Activated CD4-positive, alpha-beta T cell treated with anti-CD3 and anti-CD28 coated beads for 36 hours (primary cell): ENCODE results near the gene RIMBP2. TPM values are rescaled to one million over a fixed set of nuclear protein-coding genes. Genes with fewer than 3 reads are reported as not detected.

Source experiments
- ATAC-seq: fragments of 200-7000 bp; cut with Tn5 transposase; one replicate; pipeline ENCODE4 v1.10.0; 2021; ENCODE audit warnings: mild to moderate bottlenecking, moderate library complexity
- CTCF ChIA-PET: fragments of 350-600 bp; sonication (Branson Sonifier 250); formaldehyde crosslinking; loops from one replicate; lab custom pipeline; 2021; ENCODE audit warnings: antibody characterized with exemption; lab: Charles Lee
- POLR2A ChIA-PET: fragments of 350-600 bp; sonication (Branson Sonifier 250); formaldehyde crosslinking; loops from one replicate; lab custom pipeline; 2021; ENCODE audit warnings: antibody characterized with exemption, inconsistent platforms; lab: Charles Lee
- DNase-seq: peaks from one replicate; pipeline ENCODE4 v3.0.0-alpha.2; 2020
- H3K27ac Mint-ChIP-seq: one replicate; pipeline ENCODE4 v1.8.0; 2021; ENCODE audit warnings: mixed read lengths
- H3K27me3 Mint-ChIP-seq: one replicate; pipeline ENCODE4 v1.8.0; 2021; ENCODE audit warnings: mixed read lengths
- H3K36me3 Mint-ChIP-seq: one replicate; pipeline ENCODE4 v1.8.0; 2021; ENCODE audit warnings: low read depth, mixed read lengths
- H3K4me1 Mint-ChIP-seq: one replicate; pipeline ENCODE4 v1.8.0; 2021; ENCODE audit warnings: mixed read lengths
- H3K4me3 Mint-ChIP-seq: one replicate; pipeline ENCODE4 v1.8.0; 2021; ENCODE audit warnings: mild to moderate bottlenecking, moderate library complexity, mixed read lengths
- H3K9me3 Mint-ChIP-seq: one replicate; pipeline ENCODE4 v1.8.0; 2021; ENCODE audit warnings: low read depth, mixed read lengths
- intact Hi-C, 2 experiments: fragments of 100-400 bp; cut with DNase I in 1 of 2; cut with micrococcal nuclease in 1 of 2; formaldehyde crosslinking; loops; one replicate each; pipeline versions ENCODE4 v1.14.2 to v1.15.1; 2022 to 2024; cut with DNase I, micrococcal nuclease
- total RNA-seq, 2 experiments: library from RNA; stranded (reverse); gene quantifications; one replicate each; pipeline ENCODE4 v1.2.3, GENCODE V29; 2021

RIMBP2 gene
- total RNA-seq, 2 experiments from 2014 or later: not detected

- no peaks in the 10 kb centered on the region for H3K4me1 Mint-ChIP-seq
- DNase-seq (no peak), ATAC-seq (no peak)
- H3K27ac Mint-ChIP-seq: no peak overlapping the region
- intact Hi-C loops: no loop called here
- peaks cover 1% of the 10 kb centered on the region for H3K9me3 Mint-ChIP-seq
- ChIA-PET POLR2A (no interaction called here), CTCF (interaction anchor here (0.8 kb wide), 1 partner anchor 333 kb away, joined by 3 read pairs; no protein-coding TSS in a partner anchor)
- no peaks in the 10 kb centered on the region for H3K36me3 Mint-ChIP-seq
- H3K4me3 Mint-ChIP-seq: no peak overlapping the region
- no peaks in the 10 kb centered on the region for H3K27me3 Mint-ChIP-seq
Measured at GRCh38 chr12:130444061-130444460, 272.0 kb downstream of the RIMBP2 start.

GRCh38 chr12:130441771-130442760 lies 274.0 kb downstream of the RIMBP2 start:
- Mint-ChIP-seq H3K27ac (no peak overlapping the region), H3K4me1 (no peaks in the 10 kb centered on the region), H3K4me3 (no peak overlapping the region), H3K36me3 (no peaks in the 10 kb centered on the region), H3K27me3 (no peaks in the 10 kb centered on the region), H3K9me3 (peaks cover 3% of the 10 kb centered on the region)
- ChIA-PET POLR2A (no interaction called here), CTCF (interaction anchor here (0.6 kb wide), 1 partner anchor 12 kb away, joined by 3 read pairs; no protein-coding TSS in a partner anchor)
- ATAC-seq (no peak), DNase-seq (no peak)
- intact Hi-C loops: no loop called here

GRCh38 chr12:130440411-130441080 lies 275.6 kb downstream of the RIMBP2 start:
- no peak overlapping the region for H3K4me3 Mint-ChIP-seq
- no peak for ATAC-seq
- peaks cover 3% of the 10 kb centered on the region for H3K9me3 Mint-ChIP-seq
- H3K27me3 Mint-ChIP-seq: no peaks in the 10 kb centered on the region
- DNase-seq: no peak
- POLR2A ChIA-PET: no interaction called here
- CTCF ChIA-PET: no interaction called here
- intact Hi-C loops: no loop called here
- no peak overlapping the region for H3K27ac Mint-ChIP-seq
- no peaks in the 10 kb centered on the region for H3K4me1 Mint-ChIP-seq
- no peaks in the 10 kb centered on the region for H3K36me3 Mint-ChIP-seq

- intact Hi-C loops: no loop called here
- no peak overlapping the region for H3K27ac Mint-ChIP-seq
- no peak overlapping the region for H3K4me3 Mint-ChIP-seq
- ChIA-PET CTCF (no interaction called here), POLR2A (no interaction called here)
- ATAC-seq: no peak
- H3K4me1 Mint-ChIP-seq: no peaks in the 10 kb centered on the region
- peaks cover 3% of the 10 kb centered on the region for H3K9me3 Mint-ChIP-seq
- H3K36me3 Mint-ChIP-seq: no peaks in the 10 kb centered on the region
- DNase-seq: no peak
- no peaks in the 10 kb centered on the region for H3K27me3 Mint-ChIP-seq
Measured at GRCh38 chr12:130439250-130439649, 276.8 kb downstream of the RIMBP2 start.

- ChIA-PET POLR2A (no interaction called here), CTCF (no interaction called here)
- DNase-seq: no peak
- no peak overlapping the region for H3K27ac Mint-ChIP-seq
- intact Hi-C loops: no loop called here
- no peak for ATAC-seq
- H3K4me3 Mint-ChIP-seq: no peak overlapping the region
- H3K9me3 Mint-ChIP-seq: peaks cover 3% of the 10 kb centered on the region
- H3K27me3 Mint-ChIP-seq: no peaks in the 10 kb centered on the region
- no peaks in the 10 kb centered on the region for H3K36me3 Mint-ChIP-seq
- no peaks in the 10 kb centered on the region for H3K4me1 Mint-ChIP-seq
Measured at GRCh38 chr12:130438711-130439110, 277.4 kb downstream of the RIMBP2 start.

- no peak for DNase-seq
- Mint-ChIP-seq H3K4me3 (no peak overlapping the region), H3K9me3 (peaks cover 3% of the 10 kb centered on the region), H3K27me3 (no peaks in the 10 kb centered on the region), H3K27ac (no peak overlapping the region), H3K4me1 (no peaks in the 10 kb centered on the region), H3K36me3 (no peaks in the 10 kb centered on the region)
- ChIA-PET CTCF (no interaction called here), POLR2A (no interaction called here)
- ATAC-seq: no peak
- intact Hi-C loops: no loop called here
Measured at GRCh38 chr12:130438243-130438620, 277.9 kb downstream of the RIMBP2 start.

GRCh38 chr12:130437555-130438242 lies 278.4 kb downstream of the RIMBP2 start:
- H3K27me3 Mint-ChIP-seq: no peaks in the 10 kb centered on the region
- CTCF ChIA-PET: no interaction called here
- H3K4me3 Mint-ChIP-seq: no peak overlapping the region
- H3K27ac Mint-ChIP-seq: no peak overlapping the region
- ATAC-seq (no peak), DNase-seq (no peak)
- peaks cover 3% of the 10 kb centered on the region for H3K9me3 Mint-ChIP-seq
- POLR2A ChIA-PET: no interaction called here
- no peaks in the 10 kb centered on the region for H3K4me1 Mint-ChIP-seq
- intact Hi-C loops: no loop called here
- no peaks in the 10 kb centered on the region for H3K36me3 Mint-ChIP-seq

- DNase-seq (no peak), ATAC-seq (no peak)
- Mint-ChIP-seq H3K9me3 (peaks cover 3% of the 10 kb centered on the region), H3K4me3 (no peak overlapping the region), H3K27me3 (no peaks in the 10 kb centered on the region), H3K27ac (no peak overlapping the region), H3K36me3 (no peaks in the 10 kb centered on the region), H3K4me1 (no peaks in the 10 kb centered on the region)
- POLR2A ChIA-PET: no interaction called here
- intact Hi-C loops: no loop called here
- CTCF ChIA-PET: no interaction called here
Measured at GRCh38 chr12:130436741-130437501, 279.2 kb downstream of the RIMBP2 start.

- Mint-ChIP-seq H3K4me3 (no peak overlapping the region), H3K9me3 (peaks cover 3% of the 10 kb centered on the region), H3K4me1 (no peaks in the 10 kb centered on the region), H3K36me3 (no peaks in the 10 kb centered on the region), H3K27me3 (no peaks in the 10 kb centered on the region), H3K27ac (no peak overlapping the region)
- ChIA-PET CTCF (no interaction called here), POLR2A (no interaction called here)
- DNase-seq (no peak), ATAC-seq (no peak)
- intact Hi-C loops: no loop called here
Measured at GRCh38 chr12:130435826-130436225, 280.3 kb downstream of the RIMBP2 start.

- Mint-ChIP-seq H3K4me1 (no peaks in the 10 kb centered on the region), H3K27me3 (no peaks in the 10 kb centered on the region), H3K27ac (no peak overlapping the region), H3K4me3 (no peak overlapping the region), H3K36me3 (no peaks in the 10 kb centered on the region), H3K9me3 (peaks cover 3% of the 10 kb centered on the region)
- ATAC-seq: no peak
- POLR2A ChIA-PET: no interaction called here
- intact Hi-C loops: no loop called here
- CTCF ChIA-PET: no interaction called here
- DNase-seq: no peak
Measured at GRCh38 chr12:130435331-130435730, 280.8 kb downstream of the RIMBP2 start.

GRCh38 chr12:130434560-130434959 lies 281.5 kb downstream of the RIMBP2 start:
- no peak for DNase-seq
- Mint-ChIP-seq H3K4me1 (no peaks in the 10 kb centered on the region), H3K4me3 (no peak overlapping the region), H3K27ac (no peak overlapping the region), H3K27me3 (no peaks in the 10 kb centered on the region), H3K9me3 (peaks cover 3% of the 10 kb centered on the region), H3K36me3 (no peaks in the 10 kb centered on the region)
- no peak for ATAC-seq
- POLR2A ChIA-PET: no interaction called here
- intact Hi-C loops: no loop called here
- CTCF ChIA-PET: no interaction called here
